Measurements from ENCODE around the gene NTN1. TPM values are rescaled to one million over a fixed set of nuclear protein-coding genes. Genes with fewer than 3 reads are reported as not detected.

The NTN1 gene
- total RNA-seq, 2 experiments from 2014 or later: not detected

GRCh38 chr17:9242983-9243382, 221.7 kb downstream of the NTN1 start:
- CTCF ChIA-PET (ENCODE audit: unreplicated experiment): no interaction called here

GRCh38 chr17:9244066-9245052, 223.0 kb downstream of the NTN1 start:
- no peak for DNase-seq (ENCODE audit: low spot score)
- ChIA-PET CTCF (ENCODE audit: unreplicated experiment) (no interaction called here), POLR2A (no interaction called here)
- no peak overlapping the region for H3K4me2 ChIP-seq (ENCODE audit: low read length)
- H3K27ac ChIP-seq (ENCODE audit: low read depth, low read length, poor library complexity, severe bottlenecking): no peak overlapping the region
- intact Hi-C loops (cut with micrococcal nuclease; ENCODE audit: unreplicated experiment): no loop called here
- no peaks in the 10 kb centered on the region for H3K79me2 ChIP-seq (ENCODE audit: insufficient read depth, low read depth, low read length)
- H2AFZ ChIP-seq (ENCODE audit: low read length): no peak overlapping the region
- no peaks in the 10 kb centered on the region for H4K20me1 ChIP-seq (ENCODE audit: insufficient read depth, low read length)
- no peaks in the 10 kb centered on the region for H3K36me3 ChIP-seq (ENCODE audit: insufficient read depth, low read length)
- H3K4me3 ChIP-seq (ENCODE audit: low read depth, low read length, poor library complexity, severe bottlenecking): no peak overlapping the region
- no peak for TF ChIP-seq EZH2phosphoT487 (IDR thresholded peaks at IDR 0.05; ENCODE audit: borderline replicate concordance, low read depth, low read length)
- TF ChIP-seq CTCF (conservative IDR thresholded peaks at IDR 0.05; ENCODE audit: low read length): no peak
- no peaks in the 10 kb centered on the region for H3K9me2 ChIP-seq (ENCODE audit: insufficient read depth, low read length)
- H3K4me1 ChIP-seq (ENCODE audit: insufficient read depth, low read length, poor library complexity, severe bottlenecking): no peaks in the 10 kb centered on the region
- H3K9me3 ChIP-seq (ENCODE audit: low read length): no peaks in the 10 kb centered on the region
- BruUV-seq (replicated peaks): no TSS peak

More at GRCh38 chr17:9242983-9243382, 221.7 kb downstream of the NTN1 start:
- no TSS peak for BruUV-seq (replicated peaks)
- Histone ChIP-seq H3K79me2 (ENCODE audit: insufficient read depth, low read depth, low read length) (no peaks in the 10 kb centered on the region), H3K4me1 (ENCODE audit: insufficient read depth, low read length, poor library complexity, severe bottlenecking) (no peaks in the 10 kb centered on the region), H3K9me3 (ENCODE audit: low read length) (no peaks in the 10 kb centered on the region), H2AFZ (ENCODE audit: low read length) (no peak overlapping the region), H3K4me3 (ENCODE audit: low read depth, low read length, poor library complexity, severe bottlenecking) (no peak overlapping the region), H3K36me3 (ENCODE audit: insufficient read depth, low read length) (no peaks in the 10 kb centered on the region), H3K4me2 (ENCODE audit: low read length) (no peak overlapping the region), H3K9me2 (ENCODE audit: insufficient read depth, low read length) (no peaks in the 10 kb centered on the region), H4K20me1 (ENCODE audit: insufficient read depth, low read length) (no peaks in the 10 kb centered on the region), H3K27ac (ENCODE audit: low read depth, low read length, poor library complexity, severe bottlenecking) (no peak overlapping the region)
- TF ChIP-seq EZH2phosphoT487 (IDR thresholded peaks at IDR 0.05; ENCODE audit: borderline replicate concordance, low read depth, low read length) (no peak), CTCF (conservative IDR thresholded peaks at IDR 0.05; ENCODE audit: low read length) (no peak)
- intact Hi-C loops (cut with micrococcal nuclease; ENCODE audit: unreplicated experiment): no loop called here
- POLR2A ChIA-PET: no interaction called here
- DNase-seq (ENCODE audit: low spot score): no peak

GRCh38 chr17:9247401-9247938, 226.2 kb downstream of the NTN1 start:
- H3K79me2 ChIP-seq (ENCODE audit: insufficient read depth, low read depth, low read length): no peaks in the 10 kb centered on the region
- no peaks in the 10 kb centered on the region for H3K9me2 ChIP-seq (ENCODE audit: insufficient read depth, low read length)
- no peak overlapping the region for H3K27ac ChIP-seq (ENCODE audit: low read depth, low read length, poor library complexity, severe bottlenecking)
- no peak for TF ChIP-seq EZH2phosphoT487 (IDR thresholded peaks at IDR 0.05; ENCODE audit: borderline replicate concordance, low read depth, low read length)
- TF ChIP-seq CTCF (conservative IDR thresholded peaks at IDR 0.05; ENCODE audit: low read length): no peak
- no peaks in the 10 kb centered on the region for H3K4me1 ChIP-seq (ENCODE audit: insufficient read depth, low read length, poor library complexity, severe bottlenecking)
- CTCF ChIA-PET (ENCODE audit: unreplicated experiment): no interaction called here
- intact Hi-C loops (cut with micrococcal nuclease; ENCODE audit: unreplicated experiment): no loop called here
- no TSS peak for BruUV-seq (replicated peaks)
- POLR2A ChIA-PET: no interaction called here
- H4K20me1 ChIP-seq (ENCODE audit: insufficient read depth, low read length): no peaks in the 10 kb centered on the region
- no peak for DNase-seq (ENCODE audit: low spot score)
- no peak overlapping the region for H3K4me3 ChIP-seq (ENCODE audit: low read depth, low read length, poor library complexity, severe bottlenecking)
- no peak overlapping the region for H3K4me2 ChIP-seq (ENCODE audit: low read length)
- no peak overlapping the region for H2AFZ ChIP-seq (ENCODE audit: low read length)
- H3K36me3 ChIP-seq (ENCODE audit: insufficient read depth, low read length): no peaks in the 10 kb centered on the region
- no peaks in the 10 kb centered on the region for H3K9me3 ChIP-seq (ENCODE audit: low read length)

All from OCI-LY7 (cell line).